Epithelial cell of esophagus (primary cell): ENCODE data around the gene DLGAP4.
"Not testable (repeated sequence)": the region's sequence is repeated elsewhere in the genome, so short reads cannot be mapped to it uniquely, and the experiment has no call there.

ENCODE experiments used
- DNase-seq: peaks from one replicate; pipeline ENCODE4 v3.0.0; 2010; ENCODE audit warnings: low read depth
- H3K4me3 ChIP-seq: 2 replicates; pipeline ENCODE4 v1.5.1; 2011; ENCODE audit warnings: mild to moderate bottlenecking, low read length, control low read depth
- CTCF ChIP-seq: IDR thresholded peaks from 2 replicates; pipeline ENCODE4 v1.5.1; 2011; ENCODE audit warnings: low read depth, mild to moderate bottlenecking, low read length, control low read depth, inconsistent platforms; ENCODE audit not compliant: insufficient read depth; ENCODE audit errors: missing control alignments

DLGAP4 gene

DNA sequence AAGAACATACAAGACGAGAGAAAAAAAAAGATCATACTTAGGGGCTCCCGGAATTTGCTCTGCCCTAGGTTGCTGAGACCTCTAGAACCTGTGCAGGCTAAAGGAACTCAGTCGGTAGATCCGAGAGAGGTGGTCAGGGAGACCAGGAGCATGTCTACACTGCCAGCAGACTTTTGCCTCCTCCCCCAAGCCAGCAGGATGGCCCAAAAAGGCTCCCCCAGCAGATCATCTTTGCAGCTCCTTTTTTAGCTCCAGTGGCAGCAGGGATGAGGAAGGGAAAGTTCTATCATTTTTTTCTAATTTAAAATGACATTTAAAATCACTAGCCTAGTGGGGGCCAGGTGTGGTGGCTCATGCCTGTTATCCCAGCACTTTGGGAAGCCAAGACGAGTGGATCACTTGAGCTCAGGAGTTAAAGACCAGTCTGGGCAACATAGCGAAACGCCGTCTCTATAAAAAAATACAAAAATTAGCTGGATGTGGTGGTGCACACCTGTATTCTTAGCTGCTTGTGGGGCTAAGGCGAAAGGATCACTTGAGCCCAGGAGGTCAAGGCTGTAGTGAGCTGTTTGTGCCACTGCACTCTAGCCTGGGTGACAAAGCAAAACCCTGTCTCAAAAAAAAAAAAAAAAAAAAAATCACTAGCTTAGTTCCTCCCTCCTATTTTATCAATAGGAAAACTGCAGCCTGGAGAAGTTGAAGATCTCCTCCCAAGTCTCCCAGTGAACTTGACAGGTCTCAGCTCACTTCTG, 165.9 kb downstream of the DLGAP4 start:
- no peak overlapping the region for H3K4me3 ChIP-seq
- no peak for DNase-seq
- no peak for TF ChIP-seq CTCF

DNA sequence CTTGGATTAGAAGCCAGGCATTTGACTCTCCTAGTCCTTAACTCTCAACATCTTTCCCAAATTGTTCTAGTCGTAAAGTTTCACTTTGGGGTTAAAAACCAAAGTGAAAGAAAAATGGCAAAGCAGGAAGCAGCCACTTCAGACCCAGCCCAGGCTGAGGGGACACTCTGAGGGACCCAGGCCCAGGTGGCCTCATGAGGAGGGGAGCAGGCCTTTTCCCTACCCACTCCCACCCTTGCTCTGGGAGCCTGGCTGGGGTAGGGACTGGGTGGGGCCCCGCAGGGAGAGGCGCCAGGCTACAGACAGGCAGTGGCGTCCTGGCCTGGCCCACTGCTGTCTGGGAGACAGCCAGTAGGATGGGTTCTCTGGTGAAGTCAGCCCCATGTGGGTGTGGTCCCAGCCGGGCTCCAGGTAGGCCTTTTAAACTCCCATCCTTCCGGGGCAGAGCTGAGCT, 166.5 kb downstream of the DLGAP4 start:
- no peak overlapping the region for H3K4me3 ChIP-seq
- TF ChIP-seq CTCF, result no peak
- peak; percentile 82 for DNase-seq

DNA sequence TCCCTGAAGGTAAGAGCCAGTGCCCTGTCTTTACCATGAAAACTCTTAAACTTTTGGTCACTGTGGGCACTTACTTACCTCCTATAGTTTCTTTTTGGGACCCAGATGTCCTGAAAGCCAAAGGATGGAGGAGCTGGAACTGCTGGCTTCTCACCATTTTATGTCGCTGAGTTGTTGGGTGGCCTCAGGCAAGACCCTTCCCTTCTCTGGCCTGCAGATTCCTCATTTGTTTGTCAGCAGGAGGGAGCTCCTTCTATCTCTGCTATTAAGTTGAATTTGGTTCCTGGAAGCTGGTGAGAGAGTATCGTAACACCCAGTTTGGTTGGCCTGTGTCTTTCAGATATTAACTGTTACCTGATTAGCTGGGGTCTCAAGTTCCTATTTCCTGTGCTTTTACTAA, 167.0 kb downstream of the DLGAP4 start:
- TF ChIP-seq CTCF, result no peak
- no peak overlapping the region for H3K4me3 ChIP-seq
- DNase-seq, result no peak

- H3K4me3 ChIP-seq, result no peak overlapping the region
- TF ChIP-seq CTCF, result no peak
- no peak for DNase-seq
Measured at GRCh38 chr20:36474563-36474962, 168.4 kb downstream of the DLGAP4 start.

DNA sequence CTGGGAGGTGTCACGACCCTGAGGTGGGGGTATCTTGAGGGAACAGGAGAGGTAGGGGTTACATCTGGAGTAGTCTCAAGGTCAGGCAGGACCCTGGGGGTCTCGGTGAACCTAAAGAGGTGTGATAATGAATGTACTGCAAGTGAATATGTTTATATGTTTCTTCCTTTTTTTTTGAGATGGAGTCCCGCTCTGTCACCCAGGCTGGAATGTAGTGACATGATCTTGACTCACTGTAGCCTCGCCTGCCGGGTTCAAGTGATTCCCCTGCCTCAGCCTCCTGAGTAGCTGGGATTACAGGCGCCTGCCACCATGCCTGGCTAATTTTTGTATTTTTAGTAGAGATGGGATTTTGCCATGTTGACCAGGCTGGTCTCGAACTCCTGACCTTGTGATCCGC, 168.9 kb downstream of the DLGAP4 start:
- DNase-seq, result peak; percentile 43
- not testable (repeated sequence) for H3K4me3 ChIP-seq

DNA sequence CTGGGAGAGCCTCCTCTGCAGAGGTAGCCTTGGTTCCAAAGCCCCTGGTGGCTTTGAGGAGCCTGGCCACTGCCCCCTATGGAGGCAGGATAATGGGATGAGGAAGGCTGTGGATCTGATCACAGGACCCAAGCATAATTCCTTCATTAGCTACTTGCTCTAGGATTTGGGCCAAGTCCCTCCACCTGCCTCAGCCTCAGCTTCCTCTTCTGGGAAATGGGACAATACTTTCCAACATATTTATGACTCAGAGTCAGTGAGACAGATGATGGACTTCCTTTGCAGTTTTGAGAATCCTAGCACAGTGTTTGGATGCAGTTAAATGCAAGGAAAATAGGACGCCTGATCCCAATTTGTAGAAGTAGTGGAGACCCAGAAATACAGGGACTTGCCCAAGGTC, 171.3 kb downstream of the DLGAP4 start:
- TF ChIP-seq CTCF, result no peak
- H3K4me3 ChIP-seq, result no peak overlapping the region
- DNase-seq, result no peak

DNA sequence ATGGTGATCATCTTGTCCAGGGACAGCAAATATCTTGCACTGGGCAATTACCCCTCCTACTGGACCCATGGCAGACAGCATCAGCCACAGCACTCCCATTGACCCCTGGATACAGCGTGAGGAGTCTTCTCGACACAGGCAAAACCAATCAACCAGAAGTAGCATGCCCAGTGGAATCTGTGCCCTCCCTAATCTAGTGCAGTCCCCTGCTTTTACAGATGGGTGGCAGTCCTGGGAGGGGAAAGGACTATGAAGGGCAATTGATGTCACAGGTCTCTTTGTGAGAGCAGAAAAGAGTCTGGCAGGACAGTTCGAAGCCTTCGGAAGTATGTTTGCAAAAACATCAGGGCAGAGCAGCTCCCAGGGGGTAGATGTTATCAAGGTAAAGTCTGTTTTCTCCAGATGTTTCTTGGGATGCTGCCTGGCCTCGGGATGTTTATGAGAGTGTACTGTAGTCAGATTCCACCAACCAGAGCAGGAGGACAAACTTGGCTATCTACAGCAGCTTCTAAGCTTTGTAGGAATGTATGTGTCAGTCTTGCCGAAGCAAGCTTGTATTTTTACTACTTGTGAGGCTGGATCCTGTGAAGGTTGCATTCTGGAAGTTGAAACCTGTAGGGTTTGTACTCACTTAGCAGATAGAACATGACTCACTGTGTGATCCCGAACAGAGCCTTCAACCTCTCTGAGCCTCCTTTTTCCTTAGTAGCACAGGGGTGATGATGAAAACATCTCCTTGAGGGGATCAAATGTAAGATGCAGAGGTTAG, 172.2 kb downstream of the DLGAP4 start:
- no peak for DNase-seq
- H3K4me3 ChIP-seq, result no peak overlapping the region
- TF ChIP-seq CTCF, result no peak
